Stimulated activated CD4-positive, alpha-beta T cell treated with anti-CD3 and anti-CD28 coated beads, Interleukin-2, amount 100 ng/mL, for 4 hours (primary cell): ENCODE measurements around the gene MAT2A.

ENCODE experiments used
- DNase-seq: peaks from one replicate; pipeline ENCODE4 v3.0.0-alpha.2; 2020; ENCODE audit warnings: low read depth

Gene MAT2A

DNA sequence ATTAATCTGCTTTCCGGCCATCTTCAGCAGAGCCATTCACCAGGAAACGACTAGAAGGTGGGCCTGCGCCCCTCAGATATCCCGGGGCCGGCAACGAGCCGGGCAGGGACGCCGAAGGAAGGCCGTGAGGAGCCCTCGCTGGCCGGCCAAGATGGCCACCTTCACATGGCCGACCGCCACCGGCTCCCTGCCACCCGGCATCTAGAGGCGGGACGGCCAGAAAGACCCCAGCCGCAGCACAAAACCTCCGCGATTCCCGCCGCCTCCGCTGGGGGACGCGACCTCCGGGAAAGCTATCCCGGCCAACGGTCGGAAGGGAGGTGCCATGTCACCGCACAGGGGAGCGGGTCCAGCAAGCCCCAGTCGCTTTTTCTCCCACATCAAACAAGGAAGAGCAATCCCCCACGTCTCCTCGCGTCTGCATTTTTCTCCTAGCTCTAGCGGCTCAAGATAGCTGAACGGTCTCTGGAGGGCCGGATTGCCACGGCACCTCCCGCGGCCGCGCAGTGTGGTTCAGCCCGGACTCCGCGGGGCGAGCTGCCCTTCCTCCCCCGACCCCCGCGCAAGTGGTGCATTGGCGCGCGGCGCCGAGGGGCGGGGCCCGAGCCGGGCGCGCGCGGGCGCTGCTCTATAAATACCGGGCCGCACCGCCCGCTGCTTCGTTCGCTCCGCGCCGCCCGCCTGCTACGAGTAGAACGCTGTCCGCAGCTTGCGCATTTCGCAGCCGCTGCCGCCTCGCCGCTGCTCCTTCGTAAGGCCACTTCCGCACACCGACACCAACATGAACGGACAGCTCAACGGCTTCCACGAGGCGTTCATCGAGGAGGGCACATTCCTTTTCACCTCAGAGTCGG is at the start of gene MAT2A:
Gene MAT2A, plus strand, starts transcription at position 662 of the 854 bp plus-strand sequence. Its CDS starts 120 bp downstream, at position 782.
- DNase-seq, result peak; percentile 85

DNA sequence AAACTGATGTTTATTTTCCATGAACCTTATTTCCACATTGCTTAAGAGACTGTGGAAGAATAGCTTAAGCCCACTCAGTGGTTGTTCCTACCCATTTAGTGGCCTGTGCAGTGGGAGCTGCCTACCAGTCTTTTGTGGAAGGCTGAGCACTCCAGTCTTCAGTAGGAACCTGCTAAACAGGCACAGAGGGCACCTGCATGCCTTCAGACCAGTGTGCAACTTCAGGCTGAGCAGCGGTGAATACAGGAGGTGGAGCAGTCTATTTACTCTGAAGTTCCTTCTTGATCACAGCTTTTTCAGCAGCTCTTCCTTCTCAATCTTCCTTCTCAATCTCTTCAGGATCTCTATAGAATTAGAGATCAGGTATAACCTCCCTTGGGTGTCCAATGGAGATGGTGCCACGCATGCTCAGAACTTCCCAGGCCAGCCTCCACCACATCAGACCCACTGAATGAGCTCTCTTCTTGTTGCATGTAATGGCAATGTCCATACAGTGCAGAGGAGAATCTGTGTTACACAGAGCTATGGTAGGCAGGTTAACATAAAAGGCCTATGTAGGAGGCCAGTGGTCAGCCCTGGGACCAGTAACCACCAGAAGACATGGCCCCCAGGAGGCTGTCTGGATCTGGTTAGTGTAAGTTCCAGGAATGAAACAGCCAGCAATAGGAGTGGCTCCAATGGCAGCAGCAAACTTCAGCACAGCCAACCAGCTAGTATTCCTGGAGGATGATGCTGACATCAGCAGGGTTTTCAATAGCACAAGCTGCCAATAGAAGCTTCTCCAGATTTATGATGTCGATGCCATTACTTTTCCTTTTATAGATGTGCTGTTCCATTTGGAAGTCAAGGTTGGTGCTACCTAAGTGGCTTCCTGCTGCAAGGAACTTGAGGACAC is 47.9 kb upstream of the MAT2A start:
- no peak for DNase-seq

DNA sequence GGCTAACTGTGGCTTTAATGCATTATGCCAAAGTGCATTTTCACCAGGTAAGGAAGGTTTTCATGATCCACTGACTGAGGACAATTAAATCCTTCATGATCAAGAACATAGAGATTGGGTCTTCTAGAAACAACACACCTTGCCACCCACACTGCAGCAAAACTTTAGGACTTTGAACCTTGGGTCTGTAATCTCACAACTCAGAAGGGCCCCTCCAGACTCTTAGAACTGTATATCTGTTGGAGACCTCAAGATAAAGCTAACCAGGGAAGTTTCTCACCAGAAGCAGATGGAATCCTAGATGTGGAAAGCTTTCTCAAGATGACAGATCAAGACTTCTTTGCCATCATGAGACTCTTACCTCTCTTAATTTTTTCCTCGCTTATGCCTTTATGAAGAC is 42.5 kb upstream of the MAT2A start:
- no peak for DNase-seq

DNA sequence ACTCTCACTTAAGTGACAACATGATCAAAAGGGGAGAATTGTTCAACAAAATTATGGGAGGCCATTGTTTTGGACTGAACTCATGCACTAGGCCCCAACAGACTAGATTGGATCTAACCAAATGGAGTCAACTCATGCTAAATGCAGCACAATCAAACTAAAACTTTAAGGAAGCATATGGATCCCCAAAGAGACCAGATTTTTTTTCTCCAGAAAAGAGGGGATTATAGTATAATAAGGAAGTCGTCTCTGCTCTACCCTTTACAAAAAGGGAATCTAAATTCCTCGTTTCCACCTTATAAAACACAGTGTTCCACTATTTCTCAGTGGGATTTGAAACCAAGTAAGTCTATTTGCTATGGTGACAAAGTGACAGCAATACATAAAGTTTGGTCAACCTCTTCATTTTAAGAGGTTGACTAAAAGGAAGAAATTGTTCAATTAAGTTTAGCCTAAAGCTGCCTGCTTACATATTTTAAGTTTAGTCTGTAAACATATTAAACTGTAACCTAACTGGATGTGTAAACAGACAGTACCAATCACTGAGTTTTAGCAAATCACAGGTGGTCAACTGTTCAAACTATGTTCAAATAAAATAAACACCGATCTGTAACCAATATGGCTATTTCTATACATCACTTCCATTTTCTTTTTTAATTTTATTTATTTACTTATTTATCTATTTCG is 40.9 kb upstream of the MAT2A start:
- no peak for DNase-seq

DNA sequence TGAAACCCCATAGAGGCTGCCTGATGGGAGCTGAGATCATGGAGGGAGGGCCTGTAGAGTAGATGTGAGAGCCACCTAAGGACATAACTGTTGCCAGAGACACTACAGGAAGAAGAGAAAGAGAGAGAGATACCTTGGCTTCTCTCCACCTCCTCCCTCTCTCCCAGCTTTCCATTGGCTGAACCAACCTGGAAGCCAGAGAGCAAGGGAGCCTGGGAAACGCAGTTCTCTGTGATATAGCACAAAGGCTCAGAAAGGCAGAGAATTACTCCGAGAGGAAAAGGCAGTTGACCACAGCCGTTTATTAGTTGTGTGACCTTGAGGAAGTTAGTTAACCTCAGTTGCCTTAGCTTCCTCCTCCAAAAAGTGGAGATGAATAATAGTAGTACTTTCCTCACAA is 37.7 kb upstream of the MAT2A start:
- no peak for DNase-seq

DNA sequence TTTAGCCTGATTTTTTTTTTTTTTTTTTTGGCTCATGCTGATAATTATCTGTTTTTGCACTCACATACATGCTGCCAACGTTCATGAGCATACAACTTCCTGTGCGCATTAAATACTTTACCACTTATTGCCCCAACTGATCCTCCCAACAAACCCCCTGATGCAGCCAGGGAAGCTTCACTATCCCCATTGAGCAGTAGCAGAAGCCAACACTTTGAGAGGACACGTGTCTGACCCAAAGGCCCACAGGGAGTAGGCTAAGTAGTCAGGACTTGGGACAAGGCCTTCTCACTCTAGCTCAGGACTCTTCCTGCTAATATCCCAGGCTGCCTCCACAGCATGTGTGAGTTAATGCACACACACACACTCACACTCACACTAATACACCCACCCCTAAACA is 36.2 kb upstream of the MAT2A start:
- DNase-seq, result no peak

DNA sequence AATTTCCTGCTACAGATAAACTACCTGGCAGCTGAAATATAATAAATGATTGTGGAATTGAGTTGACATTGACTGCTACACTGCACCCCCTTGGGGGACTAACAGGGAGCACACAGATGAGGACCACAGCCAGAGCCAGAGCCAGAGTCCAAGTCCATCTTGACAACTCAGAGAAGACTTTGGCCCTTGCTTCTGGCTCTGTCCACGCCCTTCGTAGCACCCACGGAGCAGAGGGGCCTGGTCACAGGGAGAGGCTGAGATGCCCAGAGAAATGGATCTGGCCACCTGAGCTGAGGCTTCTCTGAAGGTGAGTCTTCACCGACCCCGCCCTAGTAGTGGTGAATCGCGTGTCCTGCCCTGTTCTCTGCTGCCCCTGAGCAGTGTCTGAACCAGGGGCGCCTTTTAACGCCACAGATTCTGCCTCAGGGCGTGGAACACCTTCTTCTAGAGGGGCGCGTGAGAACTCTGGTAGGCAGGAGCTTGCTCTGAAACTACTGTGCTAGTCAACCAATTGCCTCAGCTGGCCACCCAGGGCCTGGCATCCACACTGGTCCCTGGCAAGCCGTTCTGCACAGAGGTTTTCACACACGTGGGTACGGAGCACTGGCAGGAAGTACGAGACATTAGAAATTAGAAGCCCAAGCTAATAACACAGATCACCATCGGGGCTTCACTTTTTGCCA is 35.7 kb upstream of the MAT2A start:
- no peak for DNase-seq

DNA sequence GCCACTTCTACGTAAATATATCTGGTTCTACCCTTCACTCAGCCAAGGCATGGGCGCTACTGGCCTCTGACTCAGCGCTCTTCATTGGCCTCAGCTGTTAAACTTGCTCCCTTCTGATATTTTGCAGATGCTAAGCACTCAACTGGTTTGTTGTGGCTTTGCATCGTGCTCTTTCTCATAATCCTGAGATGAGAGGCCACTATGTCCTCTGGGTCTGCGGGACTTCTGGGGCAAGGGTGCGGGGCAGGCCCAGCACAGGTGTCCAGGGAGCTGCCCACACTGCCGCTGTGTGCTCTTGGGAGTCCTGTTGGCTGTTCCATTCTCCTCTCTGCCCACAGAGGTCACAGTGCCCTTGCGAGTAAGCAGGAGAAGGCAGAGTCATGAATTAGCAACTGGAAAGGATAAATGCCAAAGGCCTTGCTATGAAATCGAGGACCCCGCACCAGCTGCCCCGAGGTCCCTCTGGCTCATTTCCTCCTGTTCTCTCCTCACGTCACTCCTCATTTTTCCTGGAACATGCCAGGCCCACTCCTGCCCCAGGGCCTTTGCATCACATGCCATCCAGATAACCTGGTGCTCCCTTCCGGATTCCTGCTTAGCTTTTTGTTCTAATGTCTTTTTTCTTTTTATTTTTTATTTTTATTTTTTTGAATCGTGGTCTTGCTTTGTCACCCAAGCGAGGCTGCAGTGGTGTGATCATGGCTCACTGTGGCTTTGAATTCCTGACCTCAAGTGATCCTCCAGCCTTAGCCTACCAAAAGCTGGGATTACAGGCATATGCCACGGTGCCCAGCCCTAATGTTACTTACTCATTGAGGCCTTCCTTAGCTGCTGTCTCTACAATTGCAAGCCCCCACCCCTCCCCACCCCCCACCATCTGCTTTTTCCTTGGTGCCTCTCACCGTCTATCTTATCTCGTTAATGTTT is 34.9 kb upstream of the MAT2A start:
- DNase-seq, result no peak

DNA sequence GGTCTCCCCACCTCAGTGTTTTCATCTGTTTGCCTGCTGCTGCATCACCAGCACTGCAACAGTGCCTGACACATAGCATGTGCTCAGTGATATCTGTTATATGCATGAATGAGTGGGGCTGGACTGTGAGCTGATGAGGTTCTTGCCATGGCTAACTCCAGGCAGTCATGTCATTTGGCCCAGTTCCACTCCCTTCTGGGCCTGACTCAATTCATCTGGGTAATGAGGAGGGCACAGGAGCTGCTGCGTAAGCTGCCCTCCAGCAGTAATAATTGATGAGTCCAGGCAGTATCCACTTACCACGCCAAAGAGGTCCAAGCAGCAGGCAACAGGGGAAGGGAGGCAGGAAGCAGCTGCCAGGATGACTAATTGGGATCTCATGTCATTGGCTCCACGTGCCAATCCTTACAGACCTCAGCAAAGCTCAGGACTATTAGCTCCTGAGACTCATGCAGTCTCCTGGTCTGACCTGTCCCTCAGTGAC is 34.1 kb upstream of the MAT2A start:
- no peak for DNase-seq

DNA sequence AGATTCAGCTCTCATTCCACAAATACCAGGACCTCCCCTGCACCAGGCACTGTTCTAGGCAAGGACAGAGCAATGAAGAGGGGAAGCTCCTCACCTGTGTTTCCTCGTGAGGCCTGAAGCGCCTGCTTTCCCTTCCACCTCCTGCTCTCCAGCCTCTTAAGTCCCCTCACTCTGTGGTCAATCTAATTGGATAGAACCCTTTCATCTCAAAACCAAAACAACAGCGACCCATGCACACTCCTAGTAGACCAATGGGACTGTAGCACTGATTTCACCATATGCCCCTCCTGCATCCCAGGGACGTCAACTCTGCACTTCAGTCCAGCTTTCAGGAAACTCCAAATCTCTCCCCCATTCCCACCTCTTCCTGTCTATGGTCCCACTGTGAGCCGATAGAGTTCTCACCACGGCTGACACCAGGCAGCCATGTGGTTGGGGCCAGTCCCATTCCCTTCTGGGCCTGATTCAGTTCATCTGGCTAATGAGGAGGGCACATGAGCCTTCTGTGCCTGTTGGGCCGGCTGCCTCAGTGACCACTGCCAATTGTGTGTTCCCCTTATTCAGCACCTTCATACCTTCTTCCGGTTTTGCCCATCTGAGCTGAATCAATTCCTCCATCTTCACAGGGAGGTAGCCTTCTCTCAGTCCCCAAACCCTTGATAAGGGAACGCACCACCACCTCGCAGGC is 33.3 kb upstream of the MAT2A start:
- no peak for DNase-seq

DNA sequence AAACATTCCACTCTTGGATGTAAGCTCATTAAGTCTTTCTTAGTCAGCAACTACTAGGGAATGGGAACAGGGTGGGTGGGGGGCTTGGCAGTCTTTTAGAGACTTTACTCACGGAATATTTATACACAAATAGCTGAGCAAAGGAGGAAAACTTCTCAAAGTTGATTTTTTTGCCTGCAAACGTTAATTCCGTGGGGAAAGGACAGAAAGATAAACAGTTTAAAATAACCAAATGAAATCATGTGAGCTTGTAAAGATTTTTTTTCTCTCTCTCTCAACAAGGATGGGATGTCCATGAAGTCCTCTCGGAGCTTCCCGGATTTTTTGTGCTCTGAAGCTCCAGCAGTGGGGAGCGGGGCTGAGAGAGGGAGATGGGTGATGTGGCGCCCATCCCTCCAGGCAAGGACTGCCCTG is 32.2 kb upstream of the MAT2A start:
- DNase-seq, result no peak

DNA sequence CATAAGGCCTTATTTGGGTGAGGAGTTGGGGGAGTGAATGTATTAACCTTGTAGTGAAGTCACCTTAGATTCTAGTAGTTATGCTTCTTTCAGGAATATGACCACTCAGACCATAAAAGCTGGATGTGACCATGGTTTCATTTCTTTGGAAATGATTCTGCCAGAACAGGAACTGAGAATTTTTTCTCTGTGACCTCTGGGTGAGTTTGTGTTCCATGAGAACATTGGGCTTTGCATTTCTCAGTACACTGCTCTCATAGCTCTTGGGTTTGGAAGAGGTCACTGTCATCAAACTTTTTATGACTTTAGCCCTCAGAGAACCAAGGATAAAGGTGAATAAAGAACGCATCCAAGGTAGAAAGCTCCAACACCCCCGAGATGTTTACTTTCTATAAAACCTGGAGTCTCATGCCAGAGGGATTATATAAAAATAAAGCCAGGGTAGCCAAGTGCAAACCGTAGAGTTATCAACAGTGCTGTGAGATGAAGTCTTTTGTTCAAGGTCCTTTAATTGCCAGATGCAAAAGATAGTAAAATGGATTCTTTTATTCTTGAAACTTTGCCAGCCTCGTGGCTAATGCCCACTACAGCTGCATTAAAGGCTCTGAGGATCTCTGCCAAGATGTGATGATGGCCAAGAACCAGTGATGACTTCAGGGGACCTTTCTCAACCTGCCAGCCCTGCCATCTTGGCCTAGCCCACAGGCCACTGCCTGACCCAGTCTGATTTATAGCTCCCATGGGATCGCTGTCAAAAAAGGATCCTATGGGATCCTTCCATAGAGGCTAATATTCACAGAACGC is 27.8 kb upstream of the MAT2A start:
- DNase-seq, result no peak

DNA sequence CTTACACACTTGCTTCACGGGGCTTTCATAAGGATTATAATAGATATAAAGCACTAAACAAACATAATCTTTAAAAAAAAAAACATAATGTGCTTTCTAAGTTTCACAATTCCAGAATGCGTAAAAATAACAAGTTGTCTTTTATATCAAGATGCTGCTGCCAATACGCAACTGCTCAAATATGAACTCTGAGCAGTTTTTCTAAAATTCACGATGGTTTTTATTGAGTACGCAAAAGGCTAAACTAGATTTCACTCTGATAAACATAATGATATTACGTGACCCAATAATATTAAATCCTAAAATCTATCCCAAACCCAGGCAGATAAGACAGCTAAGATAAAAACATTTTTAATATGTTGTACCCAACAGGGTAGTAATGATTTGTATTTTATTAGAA is 24.6 kb upstream of the MAT2A start:
- DNase-seq, result no peak

DNA sequence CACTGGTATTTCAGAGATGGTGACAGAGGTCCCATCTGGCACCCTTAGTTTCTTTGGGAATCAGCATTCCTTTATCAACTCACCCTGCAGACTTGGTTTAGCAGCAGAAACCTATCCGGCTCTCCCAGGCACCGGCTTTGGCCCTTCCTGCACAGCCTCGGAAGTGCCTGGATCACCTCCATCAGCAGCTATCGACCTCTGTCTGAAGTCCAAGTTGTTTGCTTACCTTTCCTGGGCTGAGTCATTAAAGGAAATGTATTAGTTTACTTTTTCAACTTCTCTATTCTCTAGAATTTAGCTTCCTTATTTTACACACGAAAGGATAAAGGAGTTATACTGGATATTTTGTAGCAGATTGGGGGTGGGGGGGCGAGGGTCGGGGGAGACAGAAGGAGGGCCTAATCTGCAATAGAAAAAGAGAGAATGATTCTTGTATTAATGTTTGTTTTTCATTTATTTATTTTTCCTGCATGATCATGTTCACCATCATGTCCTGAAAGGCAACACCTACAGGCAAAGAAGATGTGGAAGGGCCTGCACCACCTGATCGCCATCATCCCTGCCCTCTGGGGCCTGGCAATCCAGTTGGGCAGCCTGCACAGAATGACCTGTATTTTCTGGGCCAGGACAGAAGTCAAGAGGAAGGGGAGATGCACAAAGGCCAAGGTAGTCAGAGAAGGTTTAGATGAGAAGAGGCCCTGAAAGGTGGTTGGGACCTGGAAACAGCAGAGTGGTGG is 22.1 kb upstream of the MAT2A start:
- DNase-seq, result no peak

DNA sequence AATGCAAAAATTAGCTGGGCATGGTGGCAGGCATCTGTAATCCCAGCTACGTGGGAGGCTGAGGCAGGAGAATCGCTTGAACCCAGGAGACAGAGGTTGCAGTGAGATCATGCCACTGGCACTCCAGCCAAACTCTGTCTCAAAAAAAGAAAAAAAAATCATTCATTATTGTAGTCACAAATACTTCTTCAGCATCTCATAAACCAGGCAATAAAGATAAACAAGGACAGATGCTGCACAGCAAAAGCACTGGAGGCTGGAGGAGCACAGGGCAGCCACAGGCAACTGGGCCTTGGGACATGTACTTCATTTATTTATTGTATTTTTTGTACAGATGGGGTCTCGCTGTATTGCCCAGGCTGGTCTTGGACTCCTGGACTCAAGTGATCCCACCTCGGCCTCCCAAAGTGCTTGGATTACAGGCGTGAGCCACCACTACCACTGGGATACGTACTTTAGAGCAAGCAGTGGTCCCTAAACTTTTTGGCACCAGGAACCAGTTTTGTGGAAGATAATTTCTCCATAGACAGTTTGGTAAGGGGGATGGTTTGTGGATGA is 16.8 kb upstream of the MAT2A start:
- no peak for DNase-seq

DNA sequence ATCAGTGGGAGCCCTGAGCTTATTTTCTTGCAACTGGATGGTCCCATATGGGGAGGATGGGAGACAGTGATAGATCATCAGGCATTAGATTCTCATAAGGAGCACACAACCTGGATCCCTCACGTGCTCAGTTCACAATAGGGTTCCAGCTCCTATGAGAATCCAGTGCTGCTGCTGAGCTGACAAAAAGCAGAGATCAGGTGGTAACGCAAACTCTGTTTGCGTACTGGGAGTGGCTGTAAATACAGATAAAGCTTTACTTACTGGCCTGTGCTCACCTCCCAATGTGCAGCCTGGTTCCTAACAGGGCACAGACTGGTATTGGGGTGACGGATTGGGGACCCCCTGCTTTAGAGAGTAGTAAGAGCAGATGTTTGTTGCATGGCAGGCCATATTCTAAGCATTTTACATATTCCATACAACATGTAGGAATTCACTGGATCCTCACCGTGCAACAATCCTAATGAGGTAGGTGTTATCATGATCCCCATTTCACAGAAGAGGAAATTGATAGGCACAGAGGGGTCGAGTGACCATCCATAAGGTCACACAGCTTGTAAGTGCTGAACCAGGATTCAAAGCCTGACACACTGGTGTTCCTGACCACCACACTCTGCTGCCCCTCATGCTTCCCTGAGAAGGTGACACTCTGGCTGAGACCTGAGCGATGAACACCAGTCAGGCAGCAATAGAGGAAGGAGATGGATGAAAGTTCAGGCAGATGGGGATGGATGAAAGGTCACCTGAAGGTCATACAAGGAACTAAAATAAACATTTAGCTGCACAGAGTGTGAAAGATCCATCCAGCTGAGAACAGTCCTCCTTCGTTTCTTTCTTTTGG is 15.7 kb upstream of the MAT2A start:
- no peak for DNase-seq

DNA sequence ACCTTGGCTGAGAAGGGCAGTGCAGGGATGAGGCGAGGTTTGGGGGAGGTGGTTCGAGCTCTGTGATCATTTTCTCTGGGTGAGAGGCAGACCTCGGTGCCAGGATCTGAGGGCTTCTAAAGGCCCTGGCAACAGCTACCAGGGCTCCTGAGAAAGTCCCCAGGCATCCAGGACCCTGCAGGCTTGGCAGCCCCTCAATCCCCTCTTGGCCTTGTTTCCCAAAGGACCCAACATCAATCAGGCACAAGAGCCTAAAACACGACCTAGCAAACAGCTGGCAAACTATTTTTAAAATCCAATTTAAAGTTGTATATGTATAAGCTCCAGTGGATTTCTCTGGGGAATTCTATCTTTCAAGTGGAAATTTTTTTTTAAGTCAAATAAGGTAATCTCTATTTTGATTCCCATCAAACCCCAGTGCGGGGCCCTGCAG is 15.0 kb upstream of the MAT2A start:
- DNase-seq, result no peak
